K562 (cell line): Measurements from ENCODE around the gene RUNX3. TPM values are rescaled to one million over a fixed set of nuclear protein-coding genes. Genes with fewer than 3 reads are reported as not detected.

Experiments
- ATAC-seq: fragments of 200-7000 bp; cut with Tn5 transposase; 3 replicates; pipeline ENCODE4 v1.9.1; 2020; ENCODE audit warnings: moderate library complexity
- BruUV-seq: library from RNA; stranded (reverse); fragments of 400-500 nt; replicated peaks from 2 replicates; lab custom pipeline; 2021; lab: Mats Ljungman, UMichigan
- CTCF ChIA-PET: fragments of 300-600 bp; formaldehyde crosslinking; extraction: SDS; loops from one replicate; lab custom pipeline; 2021; ENCODE audit warnings: low intra/inter-chr PET ratio; lab: Yijun Ruan, JAX
- POLR2A ChIA-PET: fragments of 300-600, 350-650 bp; sonication (Branson Sonifier 250); formaldehyde crosslinking; extraction: SDS; loops from one replicate; lab custom pipeline; 2021; ENCODE audit warnings: antibody characterized with exemption, inconsistent platforms; lab: Yijun Ruan, JAX
- DNase-seq, 4 experiments: peaks; one replicate each; pipeline versions ENCODE4 v3.0.0 to v3.0.0-alpha.2; 2011 to 2018; ENCODE audit warnings: low spot score in 3 of 4, mixed read lengths in 3 of 4; ENCODE audit errors: extremely low read depth in 1 of 4
- FAIRE-seq: peaks from 2 replicates; lab custom pipeline; 2011; peaks lifted over from hg19 to GRCh38; lab: Jason Lieb, UNC
- H2AFZ ChIP-seq: 2 replicates; pipeline ENCODE4 v1.6.0; 2011; ENCODE audit warnings: low read depth, low read length, control low read depth, inconsistent platforms
- H3K27ac ChIP-seq: fragments of 200-600 bp; 3 replicates; pipeline ENCODE4 v1.8.0; 2011; ENCODE audit warnings: low read depth, mild to moderate bottlenecking, control low read depth, inconsistent platforms, low read length, moderate library complexity, mixed read lengths; ENCODE audit errors: extremely low read depth
- H3K27me3 ChIP-seq, 2 experiments: fragments of 300-600 bp in 1 of 2; 2 replicates in 1 of 2; 3 replicates in 1 of 2; pipeline versions ENCODE4 v1.6.0 to v1.8.0; 2011; ENCODE audit warnings: inconsistent platforms in 2 of 2, low read length in 2 of 2, mild to moderate bottlenecking in 1 of 2, mixed read lengths in 1 of 2, moderate library complexity in 1 of 2; ENCODE audit not compliant: control insufficient read depth in 2 of 2, insufficient read depth in 2 of 2
- H3K36me3 ChIP-seq: fragments of 300-600 bp; 3 replicates; pipeline ENCODE4 v1.8.0; 2011; ENCODE audit warnings: mild to moderate bottlenecking, low read length, inconsistent platforms; ENCODE audit not compliant: control insufficient read depth, insufficient read depth
- H3K4me1 ChIP-seq, 2 experiments: fragments of 200-600 bp in 1 of 2; replicated peaks in 1 of 2; 2 replicates in 1 of 2; 3 replicates in 1 of 2; pipeline versions ENCODE4 v1.5.1 to v1.8.0; 2011; ENCODE audit warnings: inconsistent platforms in 2 of 2, low read length in 2 of 2, mild to moderate bottlenecking in 1 of 2, mixed read lengths in 1 of 2, moderate library complexity in 1 of 2; ENCODE audit not compliant: control insufficient read depth in 2 of 2, insufficient read depth in 2 of 2
- H3K4me2 ChIP-seq: 2 replicates; pipeline ENCODE4 v1.6.1; 2011; ENCODE audit warnings: low read length, control low read depth, inconsistent platforms, mixed read lengths; ENCODE audit not compliant: insufficient read depth
- H3K4me3 ChIP-seq: fragments of 200-600 bp; sonication (generic), shearing (Covaris generic); 2 replicates; pipeline ENCODE4 v1.5.1; 2016; ENCODE audit warnings: control low read depth, inconsistent platforms
- H3K79me2 ChIP-seq: fragments of 200-600 bp; 3 replicates; pipeline ENCODE4 v1.8.0; 2011; ENCODE audit warnings: low read length, inconsistent platforms; ENCODE audit not compliant: control insufficient read depth, insufficient read depth
- H3K9ac ChIP-seq, 2 experiments: 2 replicates each; pipeline versions ENCODE4 v1.6.0 to v1.6.1; 2011; ENCODE audit warnings: low read depth in 2 of 2, low read length in 2 of 2, control low read depth in 1 of 2, inconsistent platforms in 1 of 2, mild to moderate bottlenecking in 1 of 2, mixed read lengths in 1 of 2; ENCODE audit not compliant: insufficient read depth in 1 of 2
- H3K9me1 ChIP-seq: one replicate; pipeline ENCODE4 v1.6.0; 2011; ENCODE audit warnings: inconsistent platforms, mild to moderate bottlenecking, low read length, moderate library complexity; ENCODE audit not compliant: control insufficient read depth, insufficient read depth
- H3K9me3 ChIP-seq: replicated peaks from 2 replicates; pipeline ENCODE4 v1.5.1; 2011; ENCODE audit warnings: low read depth, low read length, inconsistent platforms; ENCODE audit not compliant: control insufficient read depth, insufficient read depth
- H4K20me1 ChIP-seq: replicated peaks from 2 replicates; pipeline ENCODE4 v1.6.1; 2011; ENCODE audit warnings: low read length, inconsistent platforms, mixed read lengths; ENCODE audit not compliant: control insufficient read depth, insufficient read depth
- RBFOX2 ChIP-seq: fragments of 200-400 bp; formaldehyde crosslinking; IDR thresholded peaks from 2 replicates; pipeline ENCODE4 v1.6.1; 2017; ENCODE audit warnings: low read depth, mild to moderate bottlenecking, low read length, moderate library complexity
- SMAD4 ChIP-seq: fragments of 250-450 bp; sonication (Bioruptor Pico); conservative IDR thresholded peaks from 2 replicates; pipeline ENCODE4 v1.8.0; 2021; ENCODE audit warnings: inconsistent platforms, mild to moderate bottlenecking, moderate library complexity
- ZBTB1 ChIP-seq: sonication (generic); formaldehyde crosslinking; IDR thresholded peaks from 2 replicates; pipeline ENCODE4 v1.8.1; 2023; ENCODE audit warnings: missing genetic modification reagents, low read depth, mild to moderate bottlenecking, borderline replicate concordance
- WGBS: fragments of 100-300 bp; shearing (Covaris generic); methylation state at CpG from one replicate; pipeline ENCODE4 v1.1.6; 2016; ENCODE audit warnings: low coverage, mixed read lengths; ENCODE audit not compliant: insufficient coverage; ENCODE audit errors: missing lambda C conversion rate; 5-methylcytosine and 5-hydroxymethylcytosine counted together
- in situ Hi-C: fragments of 300-500 bp; cut with MboI; formaldehyde crosslinking; loops from 4 replicates; pipeline ENCODE4 v1.15.0; 2018; ENCODE audit warnings: inconsistent platforms, mixed read lengths
- intact Hi-C: fragments of 100-400 bp; cut with micrococcal nuclease; formaldehyde crosslinking; loops from 2 replicates; pipeline ENCODE4 v1.14.2; 2022
- polyA plus RNA-seq, 8 experiments: library from polyadenylated mRNA; depleted of rRNA in 4 of 8; stranded (reverse) in 5 of 8; unstranded in 3 of 8; fragments of >200 nt; fragmentation: Nextera tagmentation in 2 of 8; fragmentation: Illumina TruSeq in 1 of 8; extraction: Ambion mirVana in 2 of 8; extraction: Trizol in 1 of 8; gene quantifications; 2 replicates each; pipeline versions ENCODE4 v1.2.1 to v1.2.3, GENCODE V29; 2011 to 2014; ENCODE audit warnings: inconsistent platforms in 1 of 8, missing spikeins in 1 of 8
- total RNA-seq, 7 experiments: library from RNA; depleted of rRNA in 6 of 7; stranded (reverse); fragments of >200 nt in 6 of 7; fragmentation: Illumina TruSeq in 2 of 7; extraction: Trizol in 2 of 7; gene quantifications; 2 replicates each; pipeline versions ENCODE4 v1.2.1 to v1.2.3, GENCODE V29; 2011 to 2021; ENCODE audit warnings: low replicate concordance in 1 of 7

Gene RUNX3
- total and polyA plus RNA-seq, 9 of the 15 experiments (the other 6 are each of a cell fraction or from before 2014, with no cell fraction given) = 0.01 to 0.64 (median 0.09) TPM

DNA sequence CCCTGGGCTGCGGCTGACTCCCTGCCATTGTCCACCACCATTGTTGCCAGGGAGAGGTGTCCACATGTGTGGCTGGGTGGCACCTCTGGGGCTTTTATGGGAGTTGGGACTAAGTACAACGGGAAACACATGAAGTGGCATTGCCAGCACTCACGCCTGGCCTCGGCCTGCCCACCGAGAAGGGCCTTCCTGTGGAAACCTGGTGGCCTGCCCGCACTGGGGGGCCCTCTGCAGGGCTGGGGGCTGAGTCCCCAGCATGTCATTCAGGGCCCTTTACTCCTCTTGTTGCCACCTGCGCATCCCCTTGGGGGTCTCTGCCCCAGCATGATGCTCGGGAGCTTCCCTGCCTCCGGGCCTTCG is 35.5 kb upstream of the RUNX3 start:
- no TSS peak for BruUV-seq
- Histone ChIP-seq H3K9ac (no peak overlapping the region), H3K36me3 (no peaks in the 10 kb centered on the region), H3K9me3 (no peaks in the 10 kb centered on the region), H3K4me1 (peaks cover 4 to 23% of the 10 kb centered on the region in 2 experiments; a peak in 3 of 5 replicates), H3K79me2 (no peaks in the 10 kb centered on the region), H3K27ac (no peak overlapping the region), H4K20me1 (no peaks in the 10 kb centered on the region), H2AFZ (no peak overlapping the region), H3K4me2 (no peak overlapping the region), H3K27me3 (peaks cover 25 to 54% of the 10 kb centered on the region in 2 experiments), H3K4me3 (no peak overlapping the region), H3K9me1 (no peaks in the 10 kb centered on the region)
- intact Hi-C loops = no loop called here
- FAIRE-seq = no peak
- ChIA-PET CTCF (no interaction called here), POLR2A (interaction anchor here (0.7 kb wide), 1 partner anchor 1496 kb away, joined by 3 read pairs; no protein-coding TSS in a partner anchor)
- ATAC-seq = no peak
- no peak for DNase-seq
- in situ Hi-C loops = no loop called here
- no peak for TF ChIP-seq SMAD4 (CRISPR knock-in tag)
- TF ChIP-seq ZBTB1 = no peak
- TF ChIP-seq RBFOX2 = 0 out of 2 replicates have a peak, but pooled peaks have one; percentile 21
- 81% methylated on average over 10 of the region's 10 CpGs for WGBS

DNA sequence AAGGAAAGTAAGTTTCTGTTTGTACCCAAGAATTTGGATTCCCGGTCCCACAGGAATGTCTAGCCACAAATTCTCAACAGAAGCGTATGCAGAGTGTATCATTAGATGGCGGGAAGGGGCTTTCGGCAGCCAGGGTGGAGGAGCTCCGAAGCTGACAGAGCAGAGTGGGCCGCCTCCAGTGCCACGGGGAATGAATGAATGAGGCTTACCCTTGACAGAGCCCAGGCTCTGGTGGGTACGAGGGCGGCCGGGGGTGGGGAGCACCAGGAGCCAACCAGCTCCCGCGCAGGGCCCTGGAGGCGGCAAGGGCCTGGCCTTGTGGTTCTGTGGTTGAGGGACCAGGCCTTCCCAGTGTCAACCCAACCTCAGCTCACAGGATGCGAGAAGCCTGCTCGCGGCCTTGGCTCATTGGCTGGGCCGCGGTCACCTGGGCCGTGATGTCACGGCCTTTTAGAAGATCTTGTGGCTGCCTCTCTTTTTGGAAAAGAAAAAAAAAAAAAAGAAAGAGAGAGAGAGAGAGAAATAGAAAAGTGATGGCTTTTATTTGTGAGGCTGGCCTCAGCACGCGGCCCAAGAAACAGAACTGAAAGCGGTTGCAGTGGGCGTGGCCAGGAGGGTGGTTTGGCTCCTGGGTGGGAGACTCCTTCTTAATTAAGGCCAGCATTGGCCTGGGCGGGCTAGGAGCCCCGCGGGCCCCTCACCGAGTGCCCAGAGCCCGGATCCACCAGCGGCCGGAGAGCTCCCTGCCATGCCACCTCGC is 34.9 kb upstream of the RUNX3 start:
- no peak for FAIRE-seq
- ChIA-PET CTCF (no interaction called here), POLR2A (interaction anchor here (0.6 to 0.7 kb wide), 3 partner anchors 23 to 1495 kb away, joined by 3 to 4 read pairs (median 3); no protein-coding TSS in a partner anchor)
- no peaks in the 10 kb centered on the region for H4K20me1 ChIP-seq
- H3K4me3 ChIP-seq = no peak overlapping the region
- no TSS peak for BruUV-seq
- H3K27ac ChIP-seq = no peak overlapping the region
- H3K36me3 ChIP-seq = no peaks in the 10 kb centered on the region
- H3K4me1 ChIP-seq = peaks cover under 1 to 19% of the 10 kb centered on the region in 2 experiments; a peak in 3 of 5 replicates
- intact Hi-C loops = no loop called here
- no peak overlapping the region for H2AFZ ChIP-seq
- H3K9me1 ChIP-seq = no peaks in the 10 kb centered on the region
- H3K79me2 ChIP-seq = no peaks in the 10 kb centered on the region
- DNase-seq = peak in 1 of 4 experiments; percentile 11
- no peaks in the 10 kb centered on the region for H3K9me3 ChIP-seq
- H3K4me2 ChIP-seq = no peak overlapping the region
- no peak overlapping the region for H3K9ac ChIP-seq
- 64% methylated on average over 31 of the region's 32 CpGs for WGBS
- in situ Hi-C loops = no loop called here
- peaks cover 20 to 52% of the 10 kb centered on the region in 2 experiments for H3K27me3 ChIP-seq
- peak; percentile 23; the same call in 2 of the 3 replicates for ATAC-seq
